OCI-LY1 (cell line): Measurements from ENCODE around the gene NEDD4L.

ENCODE experiments used
- H2AFZ ChIP-seq: fragments of 200-600 bp; sonication (generic), shearing (Covaris generic); 2 replicates; pipeline ENCODE4 v1.6.0; 2014; ENCODE audit warnings: antibody characterized with exemption, mild to moderate bottlenecking, low read length
- H3F3A ChIP-seq: fragments of 200-600 bp; sonication (generic), shearing (Covaris generic); 2 replicates; pipeline ENCODE4 v1.6.0; 2014; ENCODE audit warnings: mild to moderate bottlenecking, antibody characterized with exemption, low read length, moderate library complexity; ENCODE audit not compliant: insufficient read depth
- H3K27ac ChIP-seq: fragments of 200-600 bp; sonication (generic); 2 replicates; pipeline ENCODE4 v1.5.1; 2014; ENCODE audit warnings: low read length, mixed run types, mild to moderate bottlenecking, low read depth; ENCODE audit not compliant: poor library complexity, severe bottlenecking
- H3K27me3 ChIP-seq: fragments of 200-600 bp; sonication (generic); 2 replicates; pipeline ENCODE4 v1.6.0; 2014; ENCODE audit warnings: antibody characterized with exemption, mild to moderate bottlenecking, low read length, moderate library complexity; ENCODE audit not compliant: insufficient read depth
- H3K36me3 ChIP-seq: fragments of 200-600 bp; sonication (generic); 2 replicates; pipeline ENCODE4 v1.6.1; 2014; ENCODE audit warnings: mild to moderate bottlenecking, antibody characterized with exemption, low read length, moderate library complexity, mixed read lengths; ENCODE audit not compliant: insufficient read depth
- H3K4me1 ChIP-seq: fragments of 200-600 bp; sonication (generic); 2 replicates; pipeline ENCODE4 v1.5.1; 2014; ENCODE audit warnings: mild to moderate bottlenecking, low read length, moderate library complexity; ENCODE audit not compliant: insufficient read depth, severe bottlenecking
- H3K4me2 ChIP-seq: fragments of 200-600 bp; sonication (generic), shearing (Covaris generic); 2 replicates; pipeline ENCODE4 v1.6.1; 2014; ENCODE audit warnings: low read length
- H3K4me3 ChIP-seq: fragments of 200-600 bp; sonication (generic); 2 replicates; pipeline ENCODE4 v1.5.1; 2014; ENCODE audit warnings: low read length, low read depth, mild to moderate bottlenecking, mixed read lengths; ENCODE audit not compliant: poor library complexity, severe bottlenecking
- H3K79me2 ChIP-seq: fragments of 200-600 bp; shearing (Covaris generic); 2 replicates; pipeline ENCODE4 v1.6.1; 2016; ENCODE audit warnings: mixed run types, low read length, mixed read lengths; ENCODE audit not compliant: insufficient read depth
- H3K9ac ChIP-seq: fragments of 200-600 bp; sonication (generic), shearing (Covaris generic); 2 replicates; pipeline ENCODE4 v1.6.1; 2014; ENCODE audit warnings: mild to moderate bottlenecking, low read length, mixed read lengths
- H3K9me2 ChIP-seq: fragments of 200-600 bp; sonication (generic), shearing (Covaris generic); 2 replicates; pipeline ENCODE4 v1.6.1; 2014; ENCODE audit warnings: low read depth, mild to moderate bottlenecking, low read length, mixed read lengths
- H3K9me3 ChIP-seq: fragments of 200-600 bp; shearing (Covaris generic); 2 replicates; pipeline ENCODE4 v1.6.1; 2014; ENCODE audit warnings: low read length, mixed read lengths
- H4K20me1 ChIP-seq: fragments of 200-600 bp; sonication (generic), shearing (Covaris generic); 2 replicates; pipeline ENCODE4 v1.6.0; 2016; ENCODE audit warnings: mild to moderate bottlenecking, low read length; ENCODE audit not compliant: insufficient read depth
- CTCF ChIP-seq: fragments of 200-600 bp; sonication (generic), shearing (Covaris generic); IDR thresholded peaks from 2 replicates; pipeline ENCODE4 v1.5.1; 2017; ENCODE audit warnings: mild to moderate bottlenecking, antibody characterized with exemption, low read length, moderate library complexity, mixed read lengths
- EZH2 ChIP-seq: fragments of 200-600 bp; sonication (generic), shearing (Covaris generic); IDR thresholded peaks from 2 replicates; pipeline ENCODE4 v1.8.0; 2017; ENCODE audit warnings: borderline replicate concordance, mixed run types, mild to moderate bottlenecking, antibody characterized with exemption, low read length, moderate library complexity, mixed read lengths

Gene NEDD4L

GRCh38 chr18:58388736-58389135 is 344.7 kb downstream of the NEDD4L start:
- Histone ChIP-seq H3K4me3 (no peak overlapping the region), H3K9ac (no peak overlapping the region), H3K9me2 (no peaks in the 10 kb centered on the region), H3K4me2 (no peak overlapping the region), H3K9me3 (no peaks in the 10 kb centered on the region), H3K79me2 (no peaks in the 10 kb centered on the region), H3K36me3 (no peaks in the 10 kb centered on the region), H3K4me1 (no peaks in the 10 kb centered on the region), H2AFZ (no peak overlapping the region), H3K27me3 (no peaks in the 10 kb centered on the region), H3F3A (no peaks in the 10 kb centered on the region), H3K27ac (no peak overlapping the region), H4K20me1 (no peaks in the 10 kb centered on the region)
- TF ChIP-seq EZH2 (no peak), CTCF (no peak)

GRCh38 chr18:58389745-58390144 is 345.7 kb downstream of the NEDD4L start:
- no peak for TF ChIP-seq EZH2
- no peak for TF ChIP-seq CTCF
- no peak overlapping the region for H3K27ac ChIP-seq
- H3K27me3 ChIP-seq: peaks cover 5% of the 10 kb centered on the region; the same call in 1 of the 2 replicates
- no peaks in the 10 kb centered on the region for H3K9me3 ChIP-seq
- no peaks in the 10 kb centered on the region for H3K36me3 ChIP-seq
- H3K4me3 ChIP-seq: no peak overlapping the region
- H3K4me2 ChIP-seq: no peak overlapping the region
- no peaks in the 10 kb centered on the region for H3F3A ChIP-seq
- H4K20me1 ChIP-seq: no peaks in the 10 kb centered on the region
- no peaks in the 10 kb centered on the region for H3K4me1 ChIP-seq
- no peaks in the 10 kb centered on the region for H3K9me2 ChIP-seq
- no peak overlapping the region for H2AFZ ChIP-seq
- no peaks in the 10 kb centered on the region for H3K79me2 ChIP-seq
- no peak overlapping the region for H3K9ac ChIP-seq

GRCh38 chr18:58390399-58390798 is 346.4 kb downstream of the NEDD4L start:
- no peaks in the 10 kb centered on the region for H3K4me1 ChIP-seq
- no peak overlapping the region for H3K4me2 ChIP-seq
- H3K27ac ChIP-seq: no peak overlapping the region
- no peaks in the 10 kb centered on the region for H3K9me2 ChIP-seq
- H4K20me1 ChIP-seq: no peaks in the 10 kb centered on the region
- no peak overlapping the region for H3K4me3 ChIP-seq
- TF ChIP-seq CTCF (no peak), EZH2 (no peak)
- peaks cover 5% of the 10 kb centered on the region; the same call in 1 of the 2 replicates for H3K27me3 ChIP-seq
- no peaks in the 10 kb centered on the region for H3F3A ChIP-seq
- H3K9ac ChIP-seq: no peak overlapping the region
- H3K9me3 ChIP-seq: no peaks in the 10 kb centered on the region
- H3K79me2 ChIP-seq: no peaks in the 10 kb centered on the region
- H3K36me3 ChIP-seq: no peaks in the 10 kb centered on the region
- H2AFZ ChIP-seq: no peak overlapping the region
